Measurements from ENCODE around the gene ATF7. TPM values are rescaled to one million over a fixed set of nuclear protein-coding genes. Genes with fewer than 3 reads are reported as not detected.

Gene ATF7
- polyA plus RNA-seq, 3 donors, result 21.7 to 27.9 (median 24.4) TPM

GRCh38 chr12:53532524-53533445, 93.4 kb downstream of the ATF7 start:
- Mint-ChIP-seq H3K27ac (peak overlapping the region in 6 of 7 donors; percentile 62 to 88 (median 70)), H3K9me3 (peaks cover 0 to 2% (median 0%) of the 10 kb centered on the region in 7 donors), H3K4me3 (no peak overlapping the region), H3K4me1 (peaks cover 26% of the 10 kb centered on the region), H3K27me3 (ENCODE audit: low read depth in 3 of 3) (peaks cover 0 to 2% (median 0%) of the 10 kb centered on the region in 3 donors), H3K36me3 (peaks cover 65 to 87% of the 10 kb centered on the region in 2 donors)
- Histone ChIP-seq H2AFZ (ENCODE audit: insufficient read depth, low read depth, low read length, poor library complexity, severe bottlenecking) (no peak overlapping the region), H3K36me3 (replicated peaks in 1 of 2; ENCODE audit: control insufficient read depth in 1 of 2, insufficient read depth in 2 of 2, low read length in 2 of 2) (peaks cover 69 to 87% of the 10 kb centered on the region in 2 donors), H3K4me3 (replicated peaks in 1 of 3; ENCODE audit: low read depth in 2 of 3, low read length in 3 of 3) (no peak overlapping the region), H3K79me2 (ENCODE audit: insufficient read depth, low read length) (no peaks in the 10 kb centered on the region), H3K9ac (ENCODE audit: insufficient read depth, low read length, poor library complexity, severe bottlenecking) (no peak overlapping the region), H3K4me2 (replicated peaks; ENCODE audit: extremely low read depth, low read length, poor library complexity, severe bottlenecking) (no peak overlapping the region), H4K20me1 (ENCODE audit: insufficient read depth, low read length) (no peaks in the 10 kb centered on the region), H3K27ac (ENCODE audit: low read depth in 1 of 2, low read length in 2 of 2) (peak overlapping the region in 1 of 2 donors; percentile 60), H3K27me3 (ENCODE audit: control insufficient read depth in 2 of 2, insufficient read depth in 2 of 2, low read length in 2 of 2) (no peaks in the 10 kb centered on the region), H3K9me3 (replicated peaks in 1 of 2; ENCODE audit: control insufficient read depth in 1 of 2, insufficient read depth in 1 of 2, low read length in 2 of 2) (no peaks in the 10 kb centered on the region), H3K4me1 (ENCODE audit: control insufficient read depth in 1 of 2, insufficient read depth in 2 of 2, low read length in 2 of 2) (peaks cover 23 to 28% of the 10 kb centered on the region in 2 donors)
- intact Hi-C loops (cut with micrococcal nuclease), result no loop called here
- 76% methylated on average over 4 of the region's 7 CpGs for WGBS (ENCODE audit: insufficient coverage)
- no peak for DNase-seq
- TF ChIP-seq, protein P1, sequence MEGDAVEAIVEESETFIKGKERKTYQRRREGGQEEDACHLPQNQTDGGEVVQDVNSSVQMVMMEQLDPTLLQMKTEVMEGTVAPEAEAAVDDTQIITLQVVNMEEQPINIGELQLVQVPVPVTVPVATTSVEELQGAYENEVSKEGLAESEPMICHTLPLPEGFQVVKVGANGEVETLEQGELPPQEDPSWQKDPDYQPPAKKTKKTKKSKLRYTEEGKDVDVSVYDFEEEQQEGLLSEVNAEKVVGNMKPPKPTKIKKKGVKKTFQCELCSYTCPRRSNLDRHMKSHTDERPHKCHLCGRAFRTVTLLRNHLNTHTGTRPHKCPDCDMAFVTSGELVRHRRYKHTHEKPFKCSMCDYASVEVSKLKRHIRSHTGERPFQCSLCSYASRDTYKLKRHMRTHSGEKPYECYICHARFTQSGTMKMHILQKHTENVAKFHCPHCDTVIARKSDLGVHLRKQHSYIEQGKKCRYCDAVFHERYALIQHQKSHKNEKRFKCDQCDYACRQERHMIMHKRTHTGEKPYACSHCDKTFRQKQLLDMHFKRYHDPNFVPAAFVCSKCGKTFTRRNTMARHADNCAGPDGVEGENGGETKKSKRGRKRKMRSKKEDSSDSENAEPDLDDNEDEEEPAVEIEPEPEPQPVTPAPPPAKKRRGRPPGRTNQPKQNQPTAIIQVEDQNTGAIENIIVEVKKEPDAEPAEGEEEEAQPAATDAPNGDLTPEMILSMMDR (IDR thresholded peaks at IDR 0.05), result no peak

DNA sequence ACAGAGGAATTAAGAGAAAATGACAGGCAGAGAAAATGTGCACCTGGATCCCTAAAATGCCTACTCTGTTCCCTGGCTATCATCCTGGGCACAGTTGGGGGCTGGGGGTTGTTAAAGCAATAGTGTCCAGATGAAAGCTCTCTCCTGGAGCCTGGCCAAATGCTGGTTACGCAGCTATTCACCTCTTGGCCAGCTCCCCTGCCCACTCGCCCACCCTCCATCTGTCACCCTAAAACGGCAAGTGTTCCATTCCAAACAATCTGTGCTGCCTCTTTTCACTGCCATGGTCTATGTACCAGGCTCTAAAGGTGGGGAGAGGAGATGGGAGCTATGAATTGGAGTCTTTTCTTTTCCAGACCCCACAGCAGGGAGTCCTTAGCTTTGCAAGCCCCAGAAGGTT, 94.2 kb downstream of the ATF7 start:
- H3K4me3 ChIP-seq (replicated peaks in 1 of 3; ENCODE audit: low read depth in 2 of 3, low read length in 3 of 3), result no peak overlapping the region
- peaks cover 23 to 28% of the 10 kb centered on the region in 2 donors for H3K4me1 ChIP-seq (ENCODE audit: control insufficient read depth in 1 of 2, insufficient read depth in 2 of 2, low read length in 2 of 2)
- Mint-ChIP-seq H3K36me3 (peaks cover 63 to 86% of the 10 kb centered on the region in 2 donors), H3K4me3 (no peak overlapping the region), H3K4me1 (peaks cover 26% of the 10 kb centered on the region), H3K9me3 (peaks cover 0 to 2% (median 0%) of the 10 kb centered on the region in 7 donors), H3K27me3 (ENCODE audit: low read depth in 3 of 3) (no peaks in the 10 kb centered on the region), H3K27ac (peak overlapping the region in 5 of 7 donors; percentile 37 to 88 (median 63))
- 90% methylated on average over 2 of the region's 3 CpGs for WGBS (ENCODE audit: insufficient coverage)
- TF ChIP-seq, protein P1 (IDR thresholded peaks at IDR 0.05), result no peak
- peak overlapping the region in 1 of 2 donors; percentile 60 for H3K27ac ChIP-seq (ENCODE audit: low read depth in 1 of 2, low read length in 2 of 2)
- H3K4me2 ChIP-seq (replicated peaks; ENCODE audit: extremely low read depth, low read length, poor library complexity, severe bottlenecking), result no peak overlapping the region
- no peak for DNase-seq
- no peaks in the 10 kb centered on the region for H3K9me3 ChIP-seq (replicated peaks in 1 of 2; ENCODE audit: control insufficient read depth in 1 of 2, insufficient read depth in 1 of 2, low read length in 2 of 2)
- no peaks in the 10 kb centered on the region for H4K20me1 ChIP-seq (ENCODE audit: insufficient read depth, low read length)
- peaks cover 66 to 86% of the 10 kb centered on the region in 2 donors for H3K36me3 ChIP-seq (replicated peaks in 1 of 2; ENCODE audit: control insufficient read depth in 1 of 2, insufficient read depth in 2 of 2, low read length in 2 of 2)
- no peak overlapping the region for H2AFZ ChIP-seq (ENCODE audit: insufficient read depth, low read depth, low read length, poor library complexity, severe bottlenecking)
- H3K9ac ChIP-seq (ENCODE audit: insufficient read depth, low read length, poor library complexity, severe bottlenecking), result no peak overlapping the region
- no peaks in the 10 kb centered on the region for H3K79me2 ChIP-seq (ENCODE audit: insufficient read depth, low read length)
- H3K27me3 ChIP-seq (ENCODE audit: control insufficient read depth in 2 of 2, insufficient read depth in 2 of 2, low read length in 2 of 2), result no peaks in the 10 kb centered on the region
- intact Hi-C loops (cut with micrococcal nuclease), result no loop called here

Data from CD14-positive monocyte (primary cell).